Measurements from ENCODE around the gene WSB2. TPM values are rescaled to one million over a fixed set of nuclear protein-coding genes. Genes with fewer than 3 reads are reported as not detected.
"Not testable (repeated sequence)": the region's sequence is repeated elsewhere in the genome, so short reads cannot be mapped to it uniquely, and the experiment has no call there.

Gene WSB2
- total RNA-seq, 1 experiment from 2014 or later = 203 TPM

DNA sequence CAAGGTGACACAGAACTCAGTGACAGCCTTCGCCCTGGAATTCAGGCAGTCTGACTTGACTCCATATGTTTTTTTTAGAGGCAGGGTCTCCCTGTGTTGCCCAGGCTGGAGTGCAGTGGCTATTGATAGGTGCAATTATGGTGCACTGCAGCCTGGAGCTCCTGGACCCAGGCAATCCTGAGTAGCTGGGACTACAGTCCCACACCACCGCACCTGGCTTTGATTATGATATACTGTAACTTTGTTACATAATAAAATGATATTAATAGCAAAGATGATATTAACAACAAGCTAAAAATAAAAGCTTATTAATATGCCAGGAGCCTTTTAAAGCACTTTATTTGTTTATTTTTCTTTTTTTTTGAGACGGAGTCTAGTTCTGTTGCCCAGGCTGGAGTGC, 33.1 kb upstream of the WSB2 start:
- Histone ChIP-seq H3K27me3 (ENCODE audit: low read length) (no peaks in the 10 kb centered on the region), H3K9me2 (replicated peaks; ENCODE audit: low read length) (no peaks in the 10 kb centered on the region), H3K4me1 (ENCODE audit: insufficient read depth, low read length) (peaks cover 8% of the 10 kb centered on the region), H3F3A (ENCODE audit: low read length, unreplicated experiment) (no peaks in the 10 kb centered on the region), H3K9ac (ENCODE audit: low read length) (no peak overlapping the region), H3K9me3 (ENCODE audit: low read length) (no peaks in the 10 kb centered on the region), H3K27ac (ENCODE audit: low read length) (no peak overlapping the region), H4K20me1 (ENCODE audit: low read length) (no peaks in the 10 kb centered on the region), H3K36me3 (ENCODE audit: low read depth, low read length) (no peaks in the 10 kb centered on the region), H3K4me2 (ENCODE audit: low read length) (no peak overlapping the region), H2AFZ (ENCODE audit: low read length) (no peak overlapping the region), H3K79me2 (ENCODE audit: low read length) (no peaks in the 10 kb centered on the region), H3K4me3 (ENCODE audit: low read length) (no peak overlapping the region)
- no TSS peak for BruUV-seq (replicated peaks)
- intact Hi-C loops (cut with micrococcal nuclease) = no loop called here
- POLR2A ChIA-PET (ENCODE audit: unreplicated experiment) = no interaction called here
- TF ChIP-seq EZH2phosphoT487 (IDR thresholded peaks at IDR 0.05; ENCODE audit: borderline replicate concordance, low read length) (no peak), EZH2 (IDR thresholded peaks at IDR 0.05; ENCODE audit: low read length, unreplicated experiment) (no peak)
- TF ChIP-seq, protein P1, sequence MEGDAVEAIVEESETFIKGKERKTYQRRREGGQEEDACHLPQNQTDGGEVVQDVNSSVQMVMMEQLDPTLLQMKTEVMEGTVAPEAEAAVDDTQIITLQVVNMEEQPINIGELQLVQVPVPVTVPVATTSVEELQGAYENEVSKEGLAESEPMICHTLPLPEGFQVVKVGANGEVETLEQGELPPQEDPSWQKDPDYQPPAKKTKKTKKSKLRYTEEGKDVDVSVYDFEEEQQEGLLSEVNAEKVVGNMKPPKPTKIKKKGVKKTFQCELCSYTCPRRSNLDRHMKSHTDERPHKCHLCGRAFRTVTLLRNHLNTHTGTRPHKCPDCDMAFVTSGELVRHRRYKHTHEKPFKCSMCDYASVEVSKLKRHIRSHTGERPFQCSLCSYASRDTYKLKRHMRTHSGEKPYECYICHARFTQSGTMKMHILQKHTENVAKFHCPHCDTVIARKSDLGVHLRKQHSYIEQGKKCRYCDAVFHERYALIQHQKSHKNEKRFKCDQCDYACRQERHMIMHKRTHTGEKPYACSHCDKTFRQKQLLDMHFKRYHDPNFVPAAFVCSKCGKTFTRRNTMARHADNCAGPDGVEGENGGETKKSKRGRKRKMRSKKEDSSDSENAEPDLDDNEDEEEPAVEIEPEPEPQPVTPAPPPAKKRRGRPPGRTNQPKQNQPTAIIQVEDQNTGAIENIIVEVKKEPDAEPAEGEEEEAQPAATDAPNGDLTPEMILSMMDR (conservative IDR thresholded peaks at IDR 0.05; ENCODE audit: low read depth, low read length) = no peak
- ATAC-seq = no peak
- CTCF ChIA-PET = no interaction called here
- no peak for DNase-seq

DNA sequence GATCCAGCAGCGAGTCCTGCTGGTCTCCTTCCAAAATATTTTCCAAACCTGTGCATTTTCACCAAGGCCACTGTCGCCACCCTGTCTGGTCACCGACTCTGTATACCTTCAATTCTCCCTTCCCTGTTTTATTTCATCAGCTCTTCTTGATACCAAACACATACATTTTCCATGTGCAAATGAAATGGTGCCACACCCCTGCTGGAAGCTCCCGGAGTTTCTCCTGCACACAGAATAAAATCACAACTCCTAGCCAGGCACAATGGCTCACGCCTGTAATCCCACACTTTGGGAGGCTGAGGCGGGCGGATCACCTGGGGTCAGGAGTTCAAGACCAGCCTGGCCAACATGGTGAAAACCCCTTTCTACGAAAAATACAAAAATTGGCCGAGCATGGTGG, 28.8 kb upstream of the WSB2 start:
- POLR2A ChIA-PET (ENCODE audit: unreplicated experiment) = no interaction called here

DNA sequence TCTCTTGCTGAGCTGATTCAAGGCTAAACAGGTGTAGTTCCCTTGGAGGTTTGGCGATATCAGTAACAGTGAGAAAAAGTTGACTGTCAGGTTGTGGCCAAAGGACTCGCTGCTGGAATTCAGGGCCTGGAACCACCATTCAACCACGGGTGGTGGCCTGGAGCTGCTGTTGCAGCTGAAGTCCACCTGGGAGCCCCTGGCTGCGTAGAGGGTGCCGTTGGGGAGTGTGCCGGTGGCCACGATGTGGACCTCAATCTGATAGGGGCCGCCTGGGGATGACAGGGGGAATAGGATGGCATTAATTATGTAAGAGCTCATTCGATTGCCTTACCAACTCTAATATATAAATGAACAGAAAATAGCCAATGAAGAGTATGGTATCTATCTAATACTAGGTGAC, 21.2 kb upstream of the WSB2 start:
- POLR2A ChIA-PET (ENCODE audit: unreplicated experiment) = no interaction called here
- peaks cover 7% of the 10 kb centered on the region; the same call in 1 of the 2 replicates for H3K36me3 ChIP-seq (ENCODE audit: low read depth, low read length)
- no peak overlapping the region for H3K4me2 ChIP-seq (ENCODE audit: low read length)
- no peaks in the 10 kb centered on the region for H3K79me2 ChIP-seq (ENCODE audit: low read length)
- no peak overlapping the region for H3K9ac ChIP-seq (ENCODE audit: low read length)
- H3K27ac ChIP-seq (ENCODE audit: low read length) = no peak overlapping the region
- CTCF ChIA-PET = no interaction called here
- no TSS peak for BruUV-seq (replicated peaks)
- H3K27me3 ChIP-seq (ENCODE audit: low read length) = no peaks in the 10 kb centered on the region
- DNase-seq = no peak
- H2AFZ ChIP-seq (ENCODE audit: low read length) = no peak overlapping the region
- TF ChIP-seq, protein P1 (conservative IDR thresholded peaks at IDR 0.05; ENCODE audit: low read depth, low read length) = no peak
- TF ChIP-seq EZH2phosphoT487 (IDR thresholded peaks at IDR 0.05; ENCODE audit: borderline replicate concordance, low read length) = no peak
- H3K9me3 ChIP-seq (ENCODE audit: low read length) = no peaks in the 10 kb centered on the region
- no peaks in the 10 kb centered on the region for H3K9me2 ChIP-seq (replicated peaks; ENCODE audit: low read length)
- H3F3A ChIP-seq (ENCODE audit: low read length, unreplicated experiment) = no peaks in the 10 kb centered on the region
- no peaks in the 10 kb centered on the region for H3K4me1 ChIP-seq (ENCODE audit: insufficient read depth, low read length)
- no peak for ATAC-seq
- H3K4me3 ChIP-seq (ENCODE audit: low read length) = no peak overlapping the region
- H4K20me1 ChIP-seq (ENCODE audit: low read length) = no peaks in the 10 kb centered on the region
- intact Hi-C loops (cut with micrococcal nuclease) = no loop called here

More for the DNA sequence above, 28.8 kb upstream of the WSB2 start:
- no peaks in the 10 kb centered on the region for H3F3A ChIP-seq (ENCODE audit: low read length, unreplicated experiment)
- no peak overlapping the region for H3K4me2 ChIP-seq (ENCODE audit: low read length)
- H3K27ac ChIP-seq (ENCODE audit: low read length) = no peak overlapping the region
- H3K36me3 ChIP-seq (ENCODE audit: low read depth, low read length) = no peaks in the 10 kb centered on the region
- no peaks in the 10 kb centered on the region for H4K20me1 ChIP-seq (ENCODE audit: low read length)
- peaks cover 3% of the 10 kb centered on the region; the same call in 1 of the 2 replicates for H3K4me1 ChIP-seq (ENCODE audit: insufficient read depth, low read length)
- intact Hi-C loops (cut with micrococcal nuclease) = no loop called here
- DNase-seq = no peak
- H3K9me3 ChIP-seq (ENCODE audit: low read length) = no peaks in the 10 kb centered on the region
- H3K9me2 ChIP-seq (replicated peaks; ENCODE audit: low read length) = no peaks in the 10 kb centered on the region
- H2AFZ ChIP-seq (ENCODE audit: low read length) = no peak overlapping the region
- no peak overlapping the region for H3K4me3 ChIP-seq (ENCODE audit: low read length)
- no peak for ATAC-seq
- no TSS peak for BruUV-seq (replicated peaks)
- H3K27me3 ChIP-seq (ENCODE audit: low read length) = no peaks in the 10 kb centered on the region
- H3K79me2 ChIP-seq (ENCODE audit: low read length) = no peaks in the 10 kb centered on the region
- no peak overlapping the region for H3K9ac ChIP-seq (ENCODE audit: low read length)
- TF ChIP-seq, protein P1 (conservative IDR thresholded peaks at IDR 0.05; ENCODE audit: low read depth, low read length) = no peak
- no peak for TF ChIP-seq EZH2phosphoT487 (IDR thresholded peaks at IDR 0.05; ENCODE audit: borderline replicate concordance, low read length)
- TF ChIP-seq EZH2 (IDR thresholded peaks at IDR 0.05; ENCODE audit: low read length, unreplicated experiment) = no peak
- CTCF ChIA-PET = no interaction called here

DNA sequence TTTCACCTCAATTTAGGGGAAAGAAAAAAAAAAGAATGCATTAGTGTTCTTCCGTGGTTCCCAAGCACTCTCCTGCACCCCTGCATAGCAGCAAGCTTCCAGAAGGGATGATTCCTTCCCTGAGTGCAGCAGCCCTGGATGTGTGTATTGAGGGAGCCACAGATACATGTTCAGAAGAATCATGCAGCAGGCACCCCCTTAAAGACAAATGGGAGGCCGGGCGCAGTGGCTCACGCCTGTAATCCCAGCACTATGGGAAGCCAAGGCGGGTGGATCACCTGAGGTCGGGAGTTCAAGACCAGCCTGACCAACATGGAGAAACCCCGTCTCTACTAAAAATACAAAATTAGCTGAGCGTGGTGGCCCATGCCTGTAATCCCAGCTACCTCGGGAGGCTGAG, 20.5 kb upstream of the WSB2 start:
- intact Hi-C loops (cut with micrococcal nuclease); H3K9ac ChIP-seq (ENCODE audit: low read length); POLR2A ChIA-PET (ENCODE audit: unreplicated experiment); H3K4me3 ChIP-seq (ENCODE audit: low read length); H3F3A ChIP-seq (ENCODE audit: low read length, unreplicated experiment); H3K79me2 ChIP-seq (ENCODE audit: low read length); H3K4me2 ChIP-seq (ENCODE audit: low read length); ATAC-seq; H3K9me3 ChIP-seq (ENCODE audit: low read length); H3K9me2 ChIP-seq (replicated peaks; ENCODE audit: low read length); CTCF ChIA-PET; H3K27me3 ChIP-seq (ENCODE audit: low read length); H3K27ac ChIP-seq (ENCODE audit: low read length); BruUV-seq (replicated peaks); H2AFZ ChIP-seq (ENCODE audit: low read length); H3K36me3 ChIP-seq (ENCODE audit: low read depth, low read length); DNase-seq; H4K20me1 ChIP-seq (ENCODE audit: low read length); H3K4me1 ChIP-seq (ENCODE audit: insufficient read depth, low read length): not testable (repeated sequence)

Data from PC-3 (cell line).